ENCODE results near the gene NEURL1B.

The NEURL1B gene

GRCh38 chr5:172683264-172683644 lies 42.2 kb downstream of the NEURL1B start:
- DNase-seq: no peak

- DNase-seq: no peak
Measured at GRCh38 chr5:172683645-172684471, 42.8 kb downstream of the NEURL1B start.

GRCh38 chr5:172685091-172685490 lies 44.0 kb downstream of the NEURL1B start:
- DNase-seq: no peak

DNA sequence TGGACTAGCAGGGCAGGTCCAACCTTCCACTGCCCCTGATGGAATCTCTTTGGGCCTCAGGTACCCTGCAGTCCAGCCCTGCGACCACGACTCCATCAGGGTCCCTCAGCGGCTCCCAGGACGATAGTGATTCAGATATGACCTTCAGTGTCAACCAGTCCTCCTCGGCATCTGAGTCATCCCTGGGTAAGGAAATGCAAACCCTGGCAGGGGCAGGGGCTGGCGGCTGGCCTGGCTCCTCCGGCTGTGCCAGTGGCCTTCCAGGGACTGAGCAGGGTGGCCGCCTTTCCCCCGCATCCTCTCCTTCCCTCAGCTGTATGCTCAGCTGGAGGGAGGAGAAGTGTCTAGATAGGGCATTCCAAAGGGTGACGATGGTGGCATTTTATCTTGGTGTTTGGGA lies 45.0 kb downstream of the NEURL1B start:
- no peak for DNase-seq

GRCh38 chr5:172686539-172687390 lies 45.7 kb downstream of the NEURL1B start:
- DNase-seq: no peak

DNA sequence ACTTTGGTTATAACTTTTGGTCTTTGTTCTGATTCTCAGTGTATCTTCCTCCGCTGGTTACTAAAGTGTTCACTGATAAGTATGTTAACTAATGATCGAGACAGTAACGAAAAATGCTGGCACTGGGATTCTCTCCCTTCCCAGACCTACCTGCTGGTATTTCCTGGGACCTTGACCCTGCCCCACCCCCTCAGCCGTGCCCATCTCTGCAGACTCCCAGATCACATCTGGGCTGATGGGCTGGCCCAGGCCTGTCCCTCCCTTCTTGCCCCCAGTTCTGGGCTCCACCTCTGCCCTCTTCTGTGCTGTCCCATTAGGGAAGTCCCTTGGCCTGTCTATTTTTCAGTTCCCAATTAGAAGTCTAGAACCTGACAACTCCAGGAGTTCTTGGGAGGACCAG lies 46.9 kb downstream of the NEURL1B start:
- DNase-seq: no peak

DNA sequence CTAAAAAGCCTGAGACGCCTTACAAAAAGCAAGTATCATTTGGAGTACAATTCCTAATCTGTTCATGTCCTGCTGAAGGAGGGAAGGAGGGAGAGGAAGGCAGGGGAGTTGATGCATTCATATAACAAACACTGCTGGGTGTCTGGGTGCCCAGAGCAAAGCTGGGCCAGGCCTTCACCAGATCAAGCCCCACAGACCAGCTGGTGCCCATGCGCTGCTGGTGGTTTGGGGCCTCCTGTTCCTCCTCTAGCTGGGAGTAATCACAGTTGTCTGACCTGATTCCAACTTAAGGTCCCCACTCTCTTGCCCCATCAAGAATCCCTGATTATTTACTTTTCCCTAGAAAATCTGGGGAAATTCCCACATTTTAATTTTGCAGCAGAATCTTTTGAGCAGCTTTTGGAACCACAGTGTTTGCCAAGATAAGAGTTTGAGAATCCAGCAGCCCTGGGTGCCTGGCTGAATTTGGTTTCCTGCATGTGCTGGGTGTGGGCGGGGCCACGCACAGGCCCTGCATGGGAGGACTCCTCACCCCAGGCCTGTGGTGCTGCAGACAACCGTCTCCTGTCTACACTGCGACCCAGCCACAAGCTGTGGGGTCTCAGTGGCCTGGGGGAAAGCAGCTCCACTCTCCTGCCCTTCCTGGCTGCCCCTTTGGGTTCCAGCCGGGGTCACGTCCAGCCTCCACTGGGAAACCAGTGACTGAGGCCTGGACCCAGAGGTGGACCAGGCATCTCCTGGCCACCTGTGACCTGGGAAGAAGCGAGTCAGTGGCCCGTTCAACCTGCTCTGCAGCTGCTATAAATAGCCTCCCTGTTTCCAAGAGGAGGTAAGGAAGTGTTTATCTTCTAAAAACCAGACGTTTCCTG lies 47.5 kb downstream of the NEURL1B start:
- peak in 1 of 2 donors; percentile 72 for DNase-seq

GRCh38 chr5:172689218-172689572 lies 48.1 kb downstream of the NEURL1B start:
- DNase-seq: no peak

DNA sequence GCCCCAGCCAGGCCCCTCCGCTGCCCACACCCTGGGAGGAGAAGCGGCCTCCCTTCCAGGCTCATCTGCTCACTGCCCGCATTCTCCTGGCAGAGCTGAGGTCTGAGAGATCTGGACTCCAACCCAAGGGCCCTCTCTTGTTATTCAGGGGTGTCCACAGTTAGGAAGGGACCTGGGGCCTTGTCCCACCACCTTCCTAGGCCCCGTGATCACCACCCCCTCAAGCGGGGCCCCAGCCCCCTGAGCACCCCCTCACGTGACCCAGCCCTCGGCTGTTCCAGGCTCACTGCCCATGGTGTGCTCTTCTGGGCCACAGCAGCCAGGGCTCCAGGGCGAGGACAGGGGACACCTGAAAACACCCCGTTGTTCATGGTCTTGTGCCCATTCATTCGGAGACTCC lies 48.7 kb downstream of the NEURL1B start:
- DNase-seq: no peak

- no peak for DNase-seq
Measured at GRCh38 chr5:172690258-172691075, 49.4 kb downstream of the NEURL1B start.

DNA sequence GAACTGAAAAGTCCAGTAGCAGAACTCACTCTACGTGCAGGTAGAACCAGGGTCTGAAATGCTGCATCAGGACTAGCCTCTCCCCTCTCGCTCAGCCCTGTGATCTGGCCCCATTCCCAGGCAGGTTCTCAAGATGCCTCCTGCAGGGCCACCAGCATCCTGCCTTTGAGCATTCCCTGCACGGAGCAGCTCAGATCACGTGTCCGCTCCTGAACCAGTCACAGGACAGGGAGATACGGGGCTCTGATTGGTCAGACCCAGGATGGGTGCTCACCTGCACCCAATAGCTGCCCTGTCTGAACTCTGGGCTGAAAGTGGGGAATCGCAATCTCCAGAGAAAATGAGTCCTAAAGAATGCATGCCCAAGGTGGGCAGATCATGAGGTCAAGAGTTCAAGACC lies 50.8 kb downstream of the NEURL1B start:
- DNase-seq: no peak

GRCh38 chr5:172692451-172692850 lies 51.4 kb downstream of the NEURL1B start:
- DNase-seq: no peak

GRCh38 chr5:172692981-172693380 lies 51.9 kb downstream of the NEURL1B start:
- DNase-seq: no peak

DNA sequence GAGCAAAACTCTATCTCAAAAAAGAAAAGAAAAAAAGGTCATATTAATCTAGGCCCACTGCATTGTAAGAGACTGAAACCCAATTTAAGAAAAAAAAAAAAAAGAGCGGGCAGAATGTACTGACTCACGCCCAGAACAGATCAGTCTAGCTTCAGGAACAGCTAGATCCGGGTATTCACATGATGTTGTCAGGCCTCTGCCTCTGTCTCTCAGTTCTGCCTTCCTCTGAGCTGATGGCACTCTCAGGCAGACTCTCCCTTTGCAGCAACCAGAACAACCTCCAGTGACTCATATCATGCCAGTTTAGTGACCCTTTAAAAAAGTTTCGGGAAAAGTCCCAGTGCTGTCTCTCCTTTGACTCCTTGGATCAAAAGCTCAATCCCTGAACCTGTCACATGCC lies 53.0 kb downstream of the NEURL1B start:
- no peak for DNase-seq

DNA sequence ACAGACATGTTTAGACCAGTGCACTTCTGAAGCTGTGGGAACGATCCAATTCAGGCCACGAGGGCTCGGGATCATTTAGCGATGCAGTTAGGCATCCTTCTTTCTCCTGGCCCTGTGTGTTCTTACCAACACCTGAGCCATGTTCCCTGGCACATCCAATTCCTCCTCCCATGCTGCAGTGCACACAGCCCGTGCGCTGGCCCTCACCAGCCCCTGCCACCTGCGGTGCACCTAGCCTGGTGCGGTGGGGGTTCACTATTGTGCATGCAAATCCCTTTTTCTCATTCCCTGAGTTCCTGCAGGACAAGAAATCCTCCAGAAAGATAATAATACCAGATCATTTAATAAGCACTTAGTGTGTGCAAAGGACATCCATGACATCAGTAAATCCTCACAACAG lies 53.5 kb downstream of the NEURL1B start:
- DNase-seq: no peak

- no peak for DNase-seq
Measured at GRCh38 chr5:172695232-172696054, 54.4 kb downstream of the NEURL1B start.

DNA sequence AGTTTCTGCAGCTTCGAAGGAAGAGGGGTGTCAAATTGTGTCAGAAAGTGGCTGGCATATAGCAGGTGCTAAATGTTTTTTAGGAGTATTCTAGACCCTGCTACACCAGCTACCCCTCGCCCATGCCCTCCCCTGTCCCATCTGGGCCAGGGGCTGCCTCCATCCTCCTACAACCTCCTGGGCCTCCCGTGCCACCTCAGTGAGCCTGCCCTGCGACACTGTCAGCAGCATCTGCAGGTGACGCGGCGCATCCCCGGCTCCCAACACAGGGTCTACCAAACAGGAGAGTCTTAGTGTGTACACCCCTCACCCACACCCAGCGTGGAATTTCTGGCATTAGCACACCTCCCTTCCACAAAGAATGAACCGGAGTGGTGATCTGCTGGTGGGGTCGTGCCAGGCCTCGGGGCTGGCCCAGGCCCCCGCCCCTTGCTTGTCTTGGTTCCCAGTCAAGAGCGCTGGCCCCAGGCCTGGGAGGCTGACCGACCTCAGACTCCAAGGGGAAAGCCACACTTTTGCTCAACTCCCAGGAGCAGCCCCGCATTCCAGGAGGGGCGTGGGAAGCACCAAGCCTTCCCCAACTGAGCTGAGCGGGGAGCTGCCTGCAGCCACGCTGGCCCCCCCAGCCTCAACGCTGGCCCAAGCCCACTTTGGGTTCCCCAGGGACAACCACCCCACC lies 55.2 kb downstream of the NEURL1B start:
- DNase-seq: no peak

DNA sequence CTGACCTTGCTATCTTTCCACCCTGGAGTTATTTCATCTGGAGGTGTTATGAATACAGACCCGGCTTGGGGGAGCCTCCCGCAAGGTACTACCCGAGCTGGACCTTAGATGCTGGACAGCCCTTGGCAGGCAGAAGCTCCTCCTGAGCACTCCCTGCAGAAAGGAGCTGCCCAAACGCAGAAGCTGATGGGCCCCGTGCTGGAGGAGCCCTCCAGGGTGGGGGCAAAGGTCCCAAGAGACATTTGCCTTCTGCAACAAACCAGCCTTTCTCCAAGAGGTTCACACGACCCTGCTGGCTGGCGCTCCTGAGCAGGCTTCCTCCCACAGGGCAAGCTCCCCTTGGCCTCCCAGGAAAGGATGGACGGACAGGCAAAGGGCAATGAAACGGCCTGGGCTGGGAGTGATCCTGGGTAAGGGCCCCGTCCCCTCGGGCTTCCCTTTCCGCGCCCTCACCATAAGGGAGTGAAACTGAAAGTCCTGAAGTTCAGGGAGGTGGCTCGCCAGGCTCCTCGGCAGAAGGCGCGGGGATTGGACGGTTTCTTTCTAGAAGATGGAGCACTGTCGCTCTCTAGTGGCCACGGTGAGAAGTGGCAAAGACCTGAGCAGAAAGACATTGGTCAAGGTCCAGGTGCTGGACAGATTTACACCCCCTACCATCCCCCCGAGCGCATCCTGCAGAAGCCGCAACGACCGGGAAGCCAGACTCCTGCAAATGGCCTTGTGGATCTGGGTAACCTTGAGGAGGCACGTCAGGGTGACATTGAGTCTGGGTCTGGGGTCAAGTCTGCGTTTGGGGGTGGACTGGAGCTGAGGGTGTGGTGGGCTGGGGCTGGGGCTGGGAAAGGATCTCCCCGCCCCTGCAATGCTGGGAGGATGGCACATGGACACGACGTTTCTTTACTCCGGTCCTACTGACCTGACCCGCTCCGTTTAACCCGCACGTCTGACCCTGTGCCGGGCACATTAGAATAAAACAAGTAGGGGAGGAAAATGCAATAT lies 56.4 kb downstream of the NEURL1B start:
- DNase-seq: peak; percentile 68 to 89

GRCh38 chr5:172699423-172699822 lies 58.4 kb downstream of the NEURL1B start:
- no peak for DNase-seq

DNA sequence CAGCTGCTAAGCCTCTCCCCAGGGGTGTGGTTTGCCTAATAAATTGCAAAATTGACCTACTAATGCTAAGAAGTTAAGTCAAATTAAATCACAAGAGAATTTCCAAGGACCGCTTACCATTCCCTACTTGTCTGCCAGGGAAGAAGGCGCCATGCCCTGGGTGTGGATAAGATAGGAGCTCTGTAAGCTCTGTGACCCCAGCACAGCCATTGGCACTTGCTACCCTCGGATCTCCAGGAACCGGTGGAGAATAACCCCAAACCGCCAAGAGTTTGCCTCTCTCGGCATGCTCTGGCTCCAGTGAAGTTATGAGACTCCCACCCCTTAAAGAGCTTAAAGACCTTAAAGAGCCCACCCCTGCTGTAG lies 58.9 kb downstream of the NEURL1B start:
- no peak for DNase-seq
